CD1c-positive myeloid dendritic cell (primary cell): ENCODE data around the gene PAEP.

Experiments
- DNase-seq: peaks from one replicate; pipeline ENCODE4 v3.0.0-alpha.2; 2016; ENCODE audit errors: extremely low spot score

Gene PAEP

DNA sequence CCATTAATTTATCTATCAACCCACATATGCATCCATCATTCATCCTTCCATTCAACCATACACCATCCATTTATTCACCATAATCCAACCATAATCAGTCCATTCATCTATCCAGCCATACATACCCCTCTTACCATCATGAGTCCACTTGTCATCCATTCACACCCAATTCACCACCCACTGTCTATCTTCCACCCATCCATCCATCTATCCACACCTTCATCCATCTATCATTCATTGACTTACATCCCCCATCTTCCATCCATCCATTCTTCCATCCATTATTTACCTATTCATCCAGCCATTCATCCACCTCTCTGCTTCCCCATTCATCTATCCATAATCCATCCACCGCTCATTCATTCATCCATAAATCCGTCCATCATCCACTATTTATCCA, 17.8 kb downstream of the PAEP start:
- no peak for DNase-seq

- DNase-seq: no peak
Measured at GRCh38 chr9:135579889-135580660, 18.5 kb downstream of the PAEP start.

DNA sequence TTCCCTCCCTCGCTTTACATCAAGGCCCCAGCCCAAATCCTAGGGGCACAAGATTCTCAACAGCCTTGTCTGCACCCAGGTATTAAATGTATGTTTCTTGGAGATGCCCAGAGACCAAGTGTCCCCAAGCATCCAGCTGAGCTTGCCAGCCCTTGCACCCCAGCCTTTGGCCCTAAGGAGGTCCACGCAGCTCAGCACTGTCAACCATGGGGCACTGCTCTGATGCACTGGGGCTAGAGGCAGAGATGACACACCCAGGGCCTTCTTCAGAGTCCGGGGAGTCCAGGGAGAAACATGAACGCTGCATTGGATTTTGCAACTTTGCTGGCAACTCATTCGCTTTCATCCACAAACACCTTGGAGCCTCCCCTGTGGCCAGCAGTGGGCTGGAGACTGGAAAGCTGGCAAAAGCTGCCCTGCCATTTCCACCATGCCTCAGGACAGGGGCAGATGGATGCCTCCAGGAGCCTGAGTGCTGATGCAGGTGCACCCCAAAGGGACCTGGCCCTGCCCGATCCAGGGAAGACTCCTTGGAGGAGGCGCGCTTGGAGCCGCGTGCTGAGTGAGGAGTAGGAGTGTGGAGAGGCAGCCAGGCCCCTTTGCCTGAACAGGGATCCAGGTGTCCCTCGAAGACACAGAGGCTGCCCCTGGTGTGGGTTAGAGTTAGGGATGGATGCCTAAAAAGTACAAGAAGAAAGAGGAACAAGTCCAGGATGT, 19.3 kb downstream of the PAEP start:
- no peak for DNase-seq

GRCh38 chr9:135581636-135582426, 20.3 kb downstream of the PAEP start:
- no peak for DNase-seq

- no peak for DNase-seq
Measured at GRCh38 chr9:135582541-135582940, 21.0 kb downstream of the PAEP start.

- no peak for DNase-seq
Measured at GRCh38 chr9:135582966-135583687, 21.6 kb downstream of the PAEP start.

DNA sequence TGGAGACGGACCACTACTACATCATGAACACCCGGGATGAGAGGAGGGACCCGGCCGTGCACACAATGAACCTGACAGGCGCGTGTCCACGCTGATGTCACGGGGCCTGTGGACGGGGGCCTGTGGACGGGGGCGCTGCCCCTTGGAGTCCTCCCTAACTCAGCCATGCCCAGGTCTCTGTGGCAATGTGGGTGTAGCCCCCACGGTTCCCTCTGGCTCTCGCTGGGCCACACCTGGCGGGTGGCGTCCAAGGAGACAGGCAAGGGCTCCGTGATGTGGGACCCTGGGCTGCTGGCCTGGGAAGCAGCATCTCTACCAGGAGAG, 22.1 kb downstream of the PAEP start:
- no peak for DNase-seq

DNA sequence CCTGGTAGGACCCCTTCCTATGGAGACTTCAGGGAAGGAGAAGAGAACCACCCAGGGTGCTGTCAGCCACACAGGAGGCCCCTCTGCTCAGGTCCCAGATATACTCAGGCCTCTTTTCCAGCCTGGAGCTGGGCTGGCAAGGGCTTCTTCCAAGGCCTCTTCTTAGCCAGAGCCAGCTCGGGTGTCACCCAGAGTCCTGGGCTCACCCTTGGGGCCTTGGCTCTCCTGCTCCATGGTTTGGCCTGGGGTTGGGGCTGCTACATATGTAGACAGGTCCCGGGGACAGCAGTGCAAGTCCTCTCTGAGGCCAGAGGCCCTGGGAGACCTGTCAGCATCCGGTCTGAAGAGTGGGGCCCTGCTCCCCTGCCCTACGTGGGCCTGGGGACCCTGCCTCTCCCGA, 22.8 kb downstream of the PAEP start:
- no peak for DNase-seq

- no peak for DNase-seq
Measured at GRCh38 chr9:135584934-135585333, 23.4 kb downstream of the PAEP start.

- no peak for DNase-seq
Measured at GRCh38 chr9:135586601-135587109, 25.1 kb downstream of the PAEP start.

- DNase-seq: no peak
Measured at GRCh38 chr9:135587658-135588057, 26.1 kb downstream of the PAEP start.

GRCh38 chr9:135588371-135588770, 26.8 kb downstream of the PAEP start:
- no peak for DNase-seq

- no peak for DNase-seq
Measured at GRCh38 chr9:135588886-135589595, 27.5 kb downstream of the PAEP start.

DNA sequence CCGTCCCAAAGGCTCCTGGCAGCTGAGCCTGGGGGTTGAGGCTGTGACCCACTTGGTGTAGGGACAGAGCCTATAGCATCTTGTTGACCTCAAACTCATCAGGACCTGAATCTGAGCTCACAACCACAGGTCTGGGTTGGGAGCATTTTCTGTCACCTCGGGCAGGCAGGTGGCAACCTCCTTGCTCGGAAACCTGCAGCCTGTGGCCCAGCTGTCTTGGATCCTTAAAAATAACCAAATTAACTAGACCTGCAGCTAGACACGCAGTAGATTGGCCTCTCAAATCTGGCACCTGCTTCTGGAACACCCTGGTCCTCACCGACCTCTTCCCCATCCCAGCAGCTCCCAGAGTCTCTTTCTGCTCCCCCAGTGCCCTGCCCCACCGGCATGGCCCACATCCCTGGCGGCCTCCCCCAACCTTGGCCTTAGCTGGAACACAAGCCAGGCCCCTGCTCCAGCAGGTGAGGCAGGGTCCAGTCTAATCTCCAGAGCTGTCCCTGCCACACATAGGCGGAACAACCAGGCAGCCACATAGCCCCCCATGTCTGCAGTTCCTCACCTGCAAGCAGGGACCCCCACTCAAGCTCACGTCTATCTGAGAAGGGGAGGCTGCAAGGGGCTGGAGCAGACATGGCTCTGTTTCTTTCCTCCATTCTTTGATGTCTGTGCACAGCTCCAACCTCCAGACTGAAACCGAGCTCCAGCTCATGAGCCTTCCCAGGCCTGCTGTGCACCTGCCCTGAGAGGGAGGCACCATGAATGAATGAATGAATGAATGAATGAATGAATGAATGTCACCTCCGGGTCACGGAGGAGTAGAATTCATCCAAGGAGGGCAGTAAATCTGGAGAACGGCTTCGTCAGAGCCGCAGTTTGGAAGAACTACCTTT, 28.3 kb downstream of the PAEP start:
- no peak for DNase-seq

GRCh38 chr9:135590486-135591079, 29.0 kb downstream of the PAEP start:
- no peak for DNase-seq

DNA sequence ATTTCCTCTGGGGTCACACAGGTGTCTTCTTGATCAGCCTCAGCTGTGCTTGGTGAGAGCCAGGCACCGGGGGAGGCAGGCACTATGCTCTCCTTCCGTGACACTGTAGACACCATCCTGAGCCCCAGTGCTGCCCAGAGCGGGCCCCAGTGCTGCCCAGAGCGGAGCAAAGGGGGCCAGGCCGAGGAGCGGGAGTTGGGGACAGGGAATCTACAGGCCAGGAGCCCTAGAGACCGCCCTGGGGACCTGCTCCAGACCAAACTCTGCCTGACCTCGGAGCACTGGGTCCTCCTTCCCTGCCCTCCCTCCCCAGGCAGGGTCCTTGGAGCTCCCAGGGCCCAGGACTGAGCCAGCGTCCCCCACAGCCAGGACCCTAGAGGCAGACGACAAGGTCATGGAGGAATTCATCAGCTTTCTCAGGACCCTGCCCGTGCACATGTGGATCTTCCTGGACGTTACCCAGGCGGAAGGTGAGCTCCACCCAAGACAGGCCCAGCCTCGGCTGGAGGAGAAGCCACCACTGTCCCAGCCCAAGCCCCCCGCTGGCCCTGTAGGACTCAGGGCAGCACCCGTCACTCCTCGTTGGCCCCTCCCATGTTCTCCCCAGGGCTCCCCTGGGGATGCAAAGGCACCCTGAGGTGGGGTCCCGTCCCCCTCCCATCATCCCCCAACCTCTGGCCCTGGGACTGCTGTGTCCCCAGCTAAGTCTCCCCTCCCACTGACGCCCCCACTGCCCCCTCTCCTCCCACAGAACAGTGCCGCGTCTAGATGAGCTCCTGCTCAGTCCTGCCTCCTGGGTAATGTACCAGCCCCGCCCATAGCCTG, 30.2 kb downstream of the PAEP start:
- DNase-seq: no peak

DNA sequence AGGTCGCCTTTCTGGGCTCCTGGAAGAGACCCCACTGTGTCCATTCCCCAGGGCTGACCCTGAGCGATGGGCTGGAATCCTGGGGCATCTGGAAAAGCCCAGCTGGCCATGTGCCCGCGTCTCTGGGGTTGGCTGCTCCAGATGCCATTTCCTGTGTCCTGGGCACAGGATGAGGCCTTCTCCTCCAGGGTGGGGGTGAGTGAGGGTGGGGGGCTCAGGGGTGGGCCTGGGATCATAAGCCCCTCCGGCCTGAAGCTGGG, 30.7 kb downstream of the PAEP start:
- no peak for DNase-seq

DNA sequence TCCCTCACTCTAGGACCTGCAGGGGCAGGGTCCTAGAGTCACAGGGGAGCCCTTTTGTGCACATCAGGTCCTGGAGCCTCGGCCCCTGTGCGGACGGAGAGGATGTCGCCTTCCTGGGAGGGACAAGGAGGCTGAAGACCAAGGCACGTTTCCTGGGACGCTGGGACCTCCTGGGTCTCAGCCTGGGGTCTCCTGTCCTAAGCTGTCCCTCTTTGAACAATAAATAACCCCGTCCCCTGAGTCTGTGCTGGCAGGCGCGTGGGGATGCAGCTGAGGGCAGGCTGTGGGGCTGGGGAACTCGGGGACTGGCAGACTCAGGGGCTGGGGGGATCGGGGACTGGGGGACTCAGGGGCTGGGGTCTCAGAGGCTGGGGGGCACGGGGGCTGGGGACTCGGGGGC, 31.1 kb downstream of the PAEP start:
- DNase-seq: no peak

DNA sequence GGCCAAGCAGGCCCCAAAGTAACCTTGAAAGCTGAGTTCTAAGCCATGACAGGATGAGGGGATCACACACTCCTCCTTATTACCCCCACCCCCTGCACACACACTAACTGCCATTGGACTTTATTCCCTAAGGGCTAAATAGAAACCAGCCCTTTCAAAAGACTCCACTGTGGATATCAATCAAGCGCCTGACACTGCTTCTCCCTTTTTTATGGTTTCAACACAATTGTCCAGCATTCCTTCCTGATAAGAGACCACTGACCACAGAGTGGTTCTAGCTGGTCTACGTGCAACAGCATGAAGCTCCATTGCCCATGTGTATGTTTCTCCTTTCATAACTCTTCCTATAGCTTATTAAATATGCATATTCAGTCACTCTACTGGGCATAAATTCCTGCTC, 34.7 kb downstream of the PAEP start:
- no peak for DNase-seq
